SK-MEL-5 (cell line): ENCODE data around the gene RPS28. TPM values are rescaled to one million over a fixed set of nuclear protein-coding genes. Genes with fewer than 3 reads are reported as not detected.
"Not testable (repeated sequence)": the region's sequence is repeated elsewhere in the genome, so short reads cannot be mapped to it uniquely, and the experiment has no call there.

Experiments used
- DNase-seq: peaks from one replicate; pipeline ENCODE4 v3.0.0-alpha.2; 2016; ENCODE audit warnings: low read depth, low spot score
- in situ Hi-C: cut with HindIII; loops from 2 replicates; pipeline ENCODE4 v1.10.0; 2016; ENCODE audit warnings: low sequenced_read_pairs, high pct_unique_total_duplicates, low pct_unique_long_range_greater_than_20kb
- polyA plus RNA-seq, 2 experiments: library from polyadenylated mRNA; depleted of rRNA; stranded (reverse); fragments of >200 nt; gene quantifications; 2 replicates each; pipeline ENCODE4 v1.2.3, GENCODE V29; 2015
- total RNA-seq: library from RNA; depleted of rRNA; stranded (reverse); fragments of >200 nt; shearing (Covaris generic); gene quantifications from 2 replicates; pipeline ENCODE4 v1.2.3, GENCODE V29; 2014; rRNA removed

RPS28 gene
- 786 and 875 TPM in 2 replicates for total RNA-seq
- polyA plus RNA-seq (2015; cell fraction: cytosol; rRNA removed): 387 and 688 TPM in 2 replicates
- polyA plus RNA-seq (2015; cell fraction: nucleus; rRNA removed): 57.4 and 98.7 TPM in 2 replicates

DNA sequence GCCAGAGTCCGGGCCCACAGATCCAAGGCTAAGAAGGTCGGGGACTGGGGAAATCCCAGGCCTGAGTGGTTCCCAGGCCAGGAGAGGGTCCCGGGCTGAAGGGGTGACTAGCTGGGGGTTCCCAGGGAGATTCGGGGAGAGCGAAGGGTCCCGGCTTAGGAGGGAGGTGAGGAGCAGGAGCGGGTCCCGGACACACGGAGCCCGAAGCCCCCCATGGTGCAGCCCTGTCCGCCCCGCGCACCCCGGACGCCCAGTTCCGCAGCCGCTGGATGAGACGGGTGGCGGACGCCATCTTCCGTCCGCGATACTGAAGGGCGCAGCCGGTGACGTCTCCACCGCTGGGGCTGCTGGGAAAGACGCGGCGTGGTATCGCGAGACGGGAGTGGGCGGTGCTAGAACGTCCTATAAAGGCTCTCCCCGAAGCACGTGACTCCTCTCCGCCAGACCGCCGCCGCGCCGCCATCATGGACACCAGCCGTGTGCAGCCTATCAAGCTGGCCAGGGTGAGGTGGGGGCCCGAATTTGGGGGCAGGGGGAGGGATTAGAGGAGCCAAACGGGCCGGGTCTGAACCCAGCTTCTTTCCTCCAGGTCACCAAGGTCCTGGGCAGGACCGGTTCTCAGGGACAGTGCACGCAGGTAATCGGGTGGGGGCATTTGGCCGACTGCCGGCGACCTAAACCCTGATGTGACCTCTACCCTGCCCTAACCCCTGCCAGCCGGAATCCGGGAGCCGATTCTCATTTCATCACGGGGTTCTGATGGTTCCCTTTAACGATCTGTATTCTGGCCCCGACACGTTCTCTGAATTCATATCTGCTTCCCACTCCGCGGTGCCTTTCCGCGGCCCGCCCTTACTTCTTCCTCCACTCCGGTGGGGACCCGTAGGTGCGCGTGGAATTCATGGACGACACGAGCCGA lies at the start of gene RPS28, which contains the start of gene NDUFA7:
Gene RPS28 (plus strand): TSS at position 430 of the 919 bp plus-strand sequence. CDS start 35 bp downstream, at position 465.
Gene NDUFA7 (minus strand): TSS at position 309 of the 919 bp plus-strand sequence. CDS start 17 bp downstream, at position 292.
- in situ Hi-C loops: no loop called here
- DNase-seq: peak; percentile 90

DNA sequence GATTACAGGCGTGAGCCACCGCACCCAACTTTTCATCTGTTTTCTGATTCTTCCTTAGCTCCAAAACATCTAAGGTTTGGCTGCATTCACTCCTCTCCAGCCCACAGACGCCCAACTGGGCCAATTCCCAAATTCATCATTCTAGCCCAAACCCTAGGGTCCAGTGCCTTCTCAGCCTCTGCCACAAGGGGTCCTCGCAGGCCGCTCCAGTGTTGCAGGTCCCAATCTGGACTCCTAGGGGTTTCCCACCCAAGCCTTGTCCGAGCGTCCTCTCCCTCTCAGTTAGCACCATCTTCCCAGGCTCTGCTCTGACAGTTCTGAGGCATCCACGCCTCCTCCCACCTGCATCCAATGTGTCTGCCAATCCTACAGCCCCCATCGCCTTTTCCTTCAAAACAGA lies 44.8 kb upstream of the RPS28 start:
- in situ Hi-C loops: not testable (repeated sequence)

DNA sequence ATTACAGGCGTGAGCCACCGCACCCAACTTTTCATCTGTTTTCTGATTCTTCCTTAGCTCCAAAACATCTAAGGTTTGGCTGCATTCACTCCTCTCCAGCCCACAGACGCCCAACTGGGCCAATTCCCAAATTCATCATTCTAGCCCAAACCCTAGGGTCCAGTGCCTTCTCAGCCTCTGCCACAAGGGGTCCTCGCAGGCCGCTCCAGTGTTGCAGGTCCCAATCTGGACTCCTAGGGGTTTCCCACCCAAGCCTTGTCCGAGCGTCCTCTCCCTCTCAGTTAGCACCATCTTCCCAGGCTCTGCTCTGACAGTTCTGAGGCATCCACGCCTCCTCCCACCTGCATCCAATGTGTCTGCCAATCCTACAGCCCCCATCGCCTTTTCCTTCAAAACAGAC lies 30.0 kb upstream of the RPS28 start:
- in situ Hi-C loops, DNase-seq: not testable (repeated sequence)

More for the DNA sequence above, 44.8 kb upstream of the RPS28 start:
- DNase-seq: not testable (repeated sequence)

DNA sequence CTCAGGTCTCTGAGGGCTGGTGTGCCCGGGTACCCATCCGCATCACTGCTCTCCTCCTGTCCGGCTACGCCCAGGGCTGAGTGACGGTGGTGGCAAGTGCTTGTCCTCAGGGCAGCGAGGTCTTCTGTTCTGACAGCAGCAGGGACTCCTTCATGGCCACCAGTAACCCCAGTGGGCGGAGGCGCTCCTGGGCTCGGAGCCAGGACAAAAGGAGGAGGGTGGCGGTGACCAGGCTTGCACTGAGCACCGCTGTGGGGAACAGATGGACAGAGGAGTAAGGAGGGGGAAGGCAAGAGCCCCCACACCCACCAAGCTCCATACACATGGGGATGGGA lies 19.0 kb upstream of the RPS28 start:
- no peak for DNase-seq
- in situ Hi-C loops: no loop called here

DNA sequence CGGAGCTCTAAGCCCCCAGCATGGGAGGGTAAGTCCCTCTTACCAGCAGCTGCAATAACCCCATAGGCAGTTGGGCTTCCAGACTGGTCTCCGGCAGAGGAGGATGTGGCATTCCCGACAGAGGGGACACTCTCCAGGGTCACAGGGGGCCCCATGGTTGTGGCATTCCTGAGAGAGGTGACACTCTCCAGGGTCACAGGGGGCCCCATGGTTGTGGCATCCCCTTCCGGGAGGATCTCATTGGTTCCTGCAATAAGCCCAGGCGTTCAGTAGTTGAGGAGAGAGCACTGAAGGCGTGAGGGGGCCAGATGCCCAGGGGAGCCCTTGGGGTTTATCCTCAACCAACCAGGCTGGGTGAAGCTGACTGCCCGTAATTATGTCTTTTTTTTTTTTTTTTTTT lies 18.6 kb upstream of the RPS28 start:
- no peak for DNase-seq
- in situ Hi-C loops: no loop called here

DNA sequence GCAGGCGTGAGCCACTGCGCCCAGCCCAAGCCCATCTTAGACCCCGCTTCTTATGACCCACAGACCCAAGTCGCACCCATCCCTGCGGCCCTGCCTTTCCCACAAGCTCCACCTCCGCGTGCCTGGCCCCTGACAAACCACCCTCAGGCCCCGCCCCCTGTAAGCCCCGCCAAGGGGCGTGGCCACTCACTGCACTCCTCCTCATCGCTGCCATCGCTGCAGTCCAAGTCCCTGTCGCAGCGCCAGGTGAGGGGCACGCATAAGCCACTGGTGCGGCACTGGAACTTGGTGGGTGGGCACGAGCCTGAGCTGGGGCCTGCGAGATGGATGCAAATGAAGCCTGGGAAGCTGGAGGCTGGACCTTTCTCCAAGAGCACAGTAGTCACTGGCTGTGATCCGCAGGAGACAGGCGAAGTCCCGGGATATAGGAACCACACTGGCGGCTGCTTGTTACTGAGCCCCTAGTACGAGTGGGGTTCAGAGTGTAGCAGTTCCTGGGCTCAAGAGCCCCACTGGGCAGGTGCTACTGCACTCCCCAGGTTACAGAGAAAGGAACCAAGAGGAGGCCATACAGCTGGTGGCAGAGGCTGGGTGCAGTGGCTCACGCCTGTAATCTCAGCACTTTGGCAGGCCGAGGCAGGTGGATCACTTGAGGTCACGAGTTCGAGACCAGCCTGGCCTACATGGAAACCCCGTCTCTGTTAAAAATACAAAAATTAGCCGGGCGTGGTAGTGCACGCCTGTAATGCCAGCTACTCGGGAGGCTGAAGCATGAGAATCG lies 16.3 kb upstream of the RPS28 start:
- peak; percentile 39 for DNase-seq
- in situ Hi-C loops: no loop called here

DNA sequence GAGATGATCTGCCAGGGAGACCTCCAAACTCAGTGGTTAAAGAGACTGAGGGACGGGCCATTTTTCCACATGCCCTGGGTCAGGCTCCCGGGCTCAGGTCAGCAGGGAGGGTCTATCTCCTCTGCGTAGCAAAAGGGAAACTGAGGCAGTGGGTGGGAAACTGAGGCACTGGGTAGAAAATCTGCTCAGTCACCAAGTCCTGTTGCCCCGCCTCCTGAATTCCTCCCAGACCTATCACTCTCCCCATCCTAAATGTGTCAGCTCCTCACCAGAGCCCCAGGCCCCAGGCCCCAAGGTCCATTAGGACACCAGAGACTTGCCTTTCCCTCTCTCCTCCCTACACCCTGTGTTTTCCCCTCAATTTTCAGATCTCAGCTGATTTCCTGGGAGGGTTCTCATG lies 15.5 kb upstream of the RPS28 start:
- no peak for DNase-seq
- in situ Hi-C loops: no loop called here

DNA sequence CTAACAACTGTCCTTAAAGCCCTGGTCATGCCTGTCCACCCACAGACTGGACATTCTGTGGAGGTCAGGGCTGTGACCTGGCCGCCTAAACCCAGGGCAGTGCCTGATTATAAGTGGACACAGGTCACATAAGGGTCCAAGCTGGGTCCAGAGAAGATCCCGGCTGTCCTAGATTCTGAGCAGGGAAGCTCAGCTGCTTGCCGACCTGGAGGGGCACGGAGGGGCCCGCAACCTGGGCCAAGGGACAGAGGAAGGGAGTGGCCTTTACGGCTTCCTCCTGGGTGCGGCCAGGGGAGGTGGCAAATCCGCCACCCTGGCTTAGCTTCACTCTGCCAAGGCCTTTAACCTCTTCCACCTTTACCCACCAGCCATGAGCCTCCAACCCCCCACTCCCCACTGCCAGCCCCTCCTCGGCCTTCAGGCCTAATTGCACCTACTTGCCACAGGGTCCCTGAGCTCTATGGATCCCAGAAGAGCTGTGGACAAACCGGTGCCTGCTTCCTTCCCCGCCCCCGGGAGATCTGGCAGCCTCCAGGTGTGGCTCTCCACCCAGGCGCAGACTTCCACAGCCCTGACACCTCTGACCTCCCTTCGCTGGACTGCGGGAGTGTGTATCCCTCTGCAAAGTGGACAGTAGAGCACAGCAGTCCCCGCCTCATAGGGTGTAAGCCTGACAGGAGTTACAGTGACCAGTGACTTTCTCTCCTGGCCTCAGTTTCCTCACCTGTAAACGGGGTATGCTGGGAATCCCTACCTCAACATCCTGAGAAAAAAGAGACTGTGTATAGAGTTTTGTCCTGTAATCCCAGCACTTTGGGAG lies 14.9 kb upstream of the RPS28 start:
- in situ Hi-C loops: no loop called here
- DNase-seq: no peak

DNA sequence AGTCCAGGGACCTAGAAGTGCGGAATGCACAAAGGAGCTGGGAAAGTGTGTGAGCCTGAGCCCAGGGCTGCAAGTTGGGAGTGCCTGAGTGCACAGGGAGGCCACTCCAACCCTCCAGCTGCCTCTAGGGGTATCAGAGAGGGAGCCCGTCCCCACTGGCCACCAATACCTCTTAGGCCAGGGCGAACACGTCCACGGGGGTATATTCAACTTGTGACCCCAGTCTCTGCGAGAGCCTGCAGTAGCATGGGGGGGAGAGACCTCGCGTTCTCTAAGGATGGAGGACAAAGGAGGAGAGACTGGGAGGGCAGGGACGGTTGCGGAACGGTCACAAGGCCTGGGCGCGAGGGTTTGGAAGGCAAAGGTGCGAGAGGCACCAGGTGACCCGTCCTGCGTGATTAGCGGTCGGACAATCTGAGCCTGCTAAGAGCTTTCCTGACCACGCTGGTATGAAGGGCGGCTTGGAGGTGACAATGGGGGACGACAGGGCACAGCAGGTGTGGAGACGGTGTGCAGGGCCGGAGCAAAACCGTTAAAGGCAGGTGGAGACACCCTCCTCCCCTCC lies 13.8 kb upstream of the RPS28 start:
- in situ Hi-C loops: no loop called here
- no peak for DNase-seq

DNA sequence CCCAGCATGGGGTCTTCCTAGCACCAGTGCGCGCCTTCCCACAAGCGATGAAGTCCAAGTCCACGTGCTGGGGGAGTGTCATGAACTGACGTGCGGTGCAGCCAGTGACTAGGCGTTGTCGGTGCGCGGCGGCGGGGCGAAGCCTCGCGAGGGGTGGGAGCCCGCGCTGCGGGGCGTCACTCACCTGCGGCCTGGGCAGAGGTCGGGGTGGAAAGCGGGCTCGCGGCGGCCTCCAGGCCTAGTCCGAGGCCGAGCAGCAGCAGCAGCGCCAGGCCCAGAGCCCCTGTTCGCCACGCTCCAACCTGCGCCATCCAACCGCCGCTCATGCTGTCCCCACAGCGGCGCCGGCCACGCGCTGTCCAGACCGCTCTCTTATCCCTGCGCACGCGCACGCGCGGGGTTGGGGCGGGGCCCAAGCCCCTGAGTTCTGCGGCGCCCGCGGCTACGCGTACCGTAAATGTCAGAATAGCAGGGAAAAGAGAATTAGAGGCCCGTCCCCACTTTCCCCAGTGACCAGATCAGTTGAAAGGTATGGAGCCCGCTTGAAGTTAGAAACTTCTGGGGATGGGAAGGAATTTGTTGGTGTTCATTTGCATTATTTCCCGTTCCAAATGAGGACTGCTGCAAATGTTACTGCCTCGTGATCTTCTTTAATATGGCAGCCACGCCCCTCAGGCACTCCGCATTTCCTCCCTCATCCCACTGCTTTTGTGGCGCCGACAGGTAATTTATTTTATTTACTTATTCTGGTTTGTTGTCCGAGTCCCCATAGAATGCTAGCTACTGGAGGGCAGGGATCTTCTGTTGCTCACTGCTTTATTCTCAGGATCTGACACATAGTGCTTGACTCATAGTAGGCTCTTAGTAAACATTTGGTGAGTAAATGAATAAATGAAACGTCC lies 13.1 kb upstream of the RPS28 start, which contains the start of gene CD320:
Gene CD320 (minus strand): TSS at position 394 of the 902 bp plus-strand sequence. CDS start 68 bp downstream, at position 326.
- DNase-seq: peak; percentile 89
- in situ Hi-C loops: no loop called here

DNA sequence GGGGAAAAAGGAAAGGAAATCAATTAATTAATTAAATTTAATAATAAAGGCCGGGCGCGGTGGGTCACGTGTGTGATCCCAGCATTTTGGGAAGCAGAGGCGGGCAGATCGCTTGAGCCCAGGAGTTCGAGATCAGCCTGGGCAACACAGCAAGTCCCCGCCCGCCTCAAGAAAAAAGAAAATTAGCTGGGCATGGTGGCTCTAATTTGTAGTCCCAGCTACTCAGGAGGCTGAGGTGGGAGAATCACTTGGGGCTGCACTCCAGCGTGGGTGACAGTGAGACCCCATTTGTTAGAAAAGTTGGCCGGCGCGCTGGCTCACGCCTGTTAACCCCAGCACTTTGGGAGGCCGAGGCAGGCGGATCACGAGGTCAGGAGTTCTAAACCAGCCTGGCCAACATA lies 12.4 kb upstream of the RPS28 start:
- DNase-seq: no peak
- in situ Hi-C loops: no loop called here

DNA sequence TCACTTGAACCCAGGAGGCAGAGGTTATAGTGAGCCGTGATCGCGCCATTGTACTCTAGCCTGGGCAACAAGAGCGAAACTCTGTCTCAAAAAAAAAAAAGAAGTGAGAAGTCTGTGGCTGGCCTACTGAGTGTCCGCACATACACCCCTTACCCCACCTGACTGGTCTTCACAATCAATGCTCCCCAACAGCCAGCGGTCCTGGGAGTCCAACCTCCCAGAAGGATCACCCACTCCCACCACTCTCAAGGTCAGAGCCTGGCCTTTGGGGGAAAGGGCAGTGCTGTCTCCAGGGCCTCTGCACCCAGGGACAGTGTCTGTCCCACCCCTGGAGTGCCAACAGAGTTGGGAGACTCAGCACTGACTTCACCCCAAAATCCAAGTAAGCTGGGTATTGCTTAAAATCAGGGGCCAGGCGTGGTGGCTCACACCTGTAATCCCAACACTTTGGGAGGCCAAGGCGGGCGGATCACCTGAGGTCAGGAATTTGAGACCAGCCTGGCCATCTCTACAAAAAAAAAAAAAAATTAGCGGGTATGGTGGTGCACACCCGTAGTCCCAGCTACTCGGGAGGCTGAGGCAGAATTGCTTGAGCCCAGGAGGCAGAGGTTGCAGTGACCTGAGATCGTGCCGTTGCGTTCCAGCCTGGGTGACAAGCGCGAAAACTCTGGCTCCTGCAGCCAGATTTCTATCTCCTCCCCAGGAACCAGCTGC lies 10.8 kb upstream of the RPS28 start:
- in situ Hi-C loops: no loop called here
- no peak for DNase-seq

DNA sequence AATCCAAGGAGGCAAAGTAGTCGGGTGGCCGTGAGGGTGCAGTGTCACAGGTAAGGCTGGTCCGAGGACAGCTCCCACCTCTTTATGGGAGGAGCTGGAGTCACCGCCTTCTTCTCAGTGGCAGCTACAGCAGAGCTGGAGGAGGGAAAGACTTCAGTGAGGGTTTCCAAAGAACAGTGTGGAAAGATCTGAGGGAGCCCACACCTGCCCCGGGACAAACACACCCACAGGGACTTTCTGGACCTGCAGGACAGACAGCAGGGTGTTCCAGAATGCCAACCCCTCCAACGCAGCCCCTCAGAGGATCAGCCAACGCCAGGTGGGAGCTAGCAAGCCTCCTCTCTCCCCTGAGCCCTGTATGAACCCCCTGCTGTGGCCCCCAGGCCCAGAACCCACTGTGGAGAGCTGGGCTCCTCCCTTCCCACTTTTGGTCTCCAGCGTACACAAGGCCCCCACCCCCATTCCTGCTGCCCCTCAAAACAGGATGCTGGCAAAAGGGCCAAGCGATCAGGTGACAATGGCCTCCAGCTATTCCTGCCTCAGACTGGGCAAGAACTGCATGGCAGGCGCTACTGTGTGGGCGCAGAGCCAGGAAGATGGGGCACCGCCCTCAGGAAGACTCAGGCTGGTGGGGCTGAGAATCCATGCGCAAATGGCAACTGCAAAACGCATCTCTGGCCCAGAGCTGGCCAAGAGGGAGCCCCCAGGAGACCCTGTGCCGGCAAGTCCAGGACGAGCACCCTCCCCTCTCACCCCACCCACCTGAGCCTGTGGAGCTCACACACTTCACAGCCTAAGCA lies 9.6 kb upstream of the RPS28 start:
- DNase-seq: peak; percentile 46
- in situ Hi-C loops: no loop called here

DNA sequence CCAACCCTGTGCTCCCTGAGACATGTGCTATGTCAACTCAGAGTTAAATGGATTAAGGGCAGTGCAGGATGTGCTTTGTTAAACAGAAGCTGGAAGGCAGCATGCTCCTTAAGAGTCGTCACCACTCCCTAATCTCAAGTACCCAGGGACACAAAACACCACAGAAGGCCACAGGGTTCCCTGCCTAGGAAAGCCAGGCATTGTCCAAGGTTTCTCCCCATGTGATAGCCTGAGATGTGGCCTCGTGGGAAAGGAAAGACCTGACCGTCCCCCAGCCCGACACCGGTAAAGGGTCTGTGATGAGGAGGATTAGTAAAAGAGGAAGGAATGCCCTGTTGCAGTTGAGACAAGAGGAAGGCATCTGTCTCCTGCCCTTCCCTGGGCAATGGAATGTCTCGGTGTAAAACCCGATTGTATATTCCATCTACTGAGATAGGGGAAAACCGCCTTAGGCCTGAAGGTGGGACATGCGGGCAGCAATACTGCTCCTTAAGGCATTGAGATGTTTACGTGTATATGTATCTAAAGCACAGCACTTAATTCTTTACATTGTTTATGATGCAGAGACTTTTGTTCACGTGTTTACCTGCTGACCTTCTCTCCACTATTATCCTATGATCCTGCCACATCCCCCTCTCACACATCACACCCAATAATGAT lies 6.2 kb upstream of the RPS28 start:
- in situ Hi-C loops, DNase-seq: not testable (repeated sequence)
